HepG2 (cell line): ENCODE measurements around the gene GCLM. TPM values are rescaled to one million over a fixed set of nuclear protein-coding genes. Genes with fewer than 3 reads are reported as not detected.

ENCODE experiments used
- FOSL2 ChIP-seq: sonication (generic); formaldehyde crosslinking; IDR thresholded peaks from 2 replicates; pipeline ENCODE4 v1.4.0; 2020; ENCODE audit warnings: missing genetic modification reagents
- FOXA1 ChIP-seq, 2 experiments: fragments of 450-650 bp in 1 of 2; sonication (generic) in 1 of 2; formaldehyde crosslinking in 1 of 2; IDR thresholded peaks; 2 replicates each; pipeline versions ENCODE4 v1.4.0 to v1.6.1; 2016 to 2020; ENCODE audit warnings: missing genetic modification reagents in 1 of 2
- GABPB1 ChIP-seq: IDR thresholded peaks from 2 replicates; pipeline ENCODE4 v1.6.1; 2016; ENCODE audit warnings: mild to moderate bottlenecking, missing genetic modification reagents, moderate library complexity, missing compliant biosample characterization
- HMGA1 ChIP-seq: sonication (generic); formaldehyde crosslinking; conservative IDR thresholded peaks from 2 replicates; pipeline ENCODE4 v1.4.0; 2020; ENCODE audit warnings: missing genetic modification reagents
- MAF1 ChIP-seq: sonication (generic); formaldehyde crosslinking; IDR thresholded peaks from 2 replicates; pipeline ENCODE4 v1.5.0; 2020; ENCODE audit warnings: missing genetic modification reagents, borderline replicate concordance
- NAIF1 ChIP-seq: sonication (generic); formaldehyde crosslinking; IDR thresholded peaks from 2 replicates; pipeline ENCODE4 v1.5.0; 2020; ENCODE audit warnings: mild to moderate bottlenecking, missing genetic modification reagents, borderline replicate concordance
- PCBP1 ChIP-seq: fragments of 200-400 bp; formaldehyde crosslinking; IDR thresholded peaks from 2 replicates; pipeline ENCODE4 v1.6.1; 2017; ENCODE audit warnings: mild to moderate bottlenecking, low read depth, low read length, borderline replicate concordance
- ZBTB38 ChIP-seq: sonication (generic); formaldehyde crosslinking; IDR thresholded peaks from 2 replicates; pipeline ENCODE4 v1.5.1; 2020; ENCODE audit warnings: mild to moderate bottlenecking, missing genetic modification reagents
- ZKSCAN1 ChIP-seq: fragments of 150-350 bp; IDR thresholded peaks from 2 replicates; pipeline ENCODE4 v1.6.1; 2014; ENCODE audit warnings: low read length
- ZNF143 ChIP-seq: sonication (generic); formaldehyde crosslinking; IDR thresholded peaks from 2 replicates; pipeline ENCODE4 v1.4.0; 2020; ENCODE audit warnings: missing genetic modification reagents
- ZNF333 ChIP-seq: sonication (generic); formaldehyde crosslinking; IDR thresholded peaks from 2 replicates; pipeline ENCODE4 v1.4.0; 2020; ENCODE audit warnings: mild to moderate bottlenecking, missing genetic modification reagents, borderline replicate concordance
- polyA plus RNA-seq, 8 experiments: library from polyadenylated mRNA; depleted of rRNA in 3 of 8; stranded (reverse) in 7 of 8; unstranded in 1 of 8; fragments of >200 nt; fragmentation: Illumina TruSeq in 4 of 8; extraction: Trizol in 4 of 8; gene quantifications; 2 replicates each; pipeline versions ENCODE4 v1.2.1 to v1.2.3, GENCODE V29; 2011 to 2016; ENCODE audit warnings: low read depth in 4 of 8, missing spikeins in 1 of 8, mixed read lengths in 1 of 8; ENCODE audit not compliant: insufficient read depth in 1 of 8
- total RNA-seq, 5 experiments: library from RNA; depleted of rRNA; stranded (reverse); fragments of >200 nt; fragmentation: Illumina TruSeq; extraction: Trizol; gene quantifications; 2 replicates each; pipeline ENCODE4 v1.2.3, GENCODE V29; 2016; ENCODE audit warnings: low read depth in 1 of 5
- TF ChIP-seq, protein P1 (sequence below): sonication (generic); formaldehyde crosslinking; IDR thresholded peaks from 2 replicates; pipeline ENCODE4 v1.4.0; 2020; ENCODE audit warnings: missing genetic modification reagents
- TF ChIP-seq, protein P2 (sequence below): sonication (generic); formaldehyde crosslinking; IDR thresholded peaks from 2 replicates; pipeline ENCODE4 v1.5.0; 2020; ENCODE audit warnings: mild to moderate bottlenecking, low read depth, missing genetic modification reagents, borderline replicate concordance
- TF ChIP-seq, protein P3 (sequence below): sonication (generic); formaldehyde crosslinking; IDR thresholded peaks from 2 replicates; pipeline ENCODE4 v1.4.0; 2020; ENCODE audit warnings: low read depth, mild to moderate bottlenecking, missing genetic modification reagents
- TF ChIP-seq, protein P4 (sequence below): sonication (generic); formaldehyde crosslinking; IDR thresholded peaks from 2 replicates; pipeline ENCODE4 v1.4.0; 2020; ENCODE audit warnings: missing genetic modification reagents; ENCODE audit errors: not compliant biosample characterization
- TF ChIP-seq, protein P5 (sequence below): sonication (generic); formaldehyde crosslinking; conservative IDR thresholded peaks from 2 replicates; pipeline ENCODE4 v1.4.0; 2020; ENCODE audit warnings: missing genetic modification reagents
- TF ChIP-seq, protein P6 (sequence below): sonication (generic); formaldehyde crosslinking; IDR thresholded peaks from 2 replicates; pipeline ENCODE4 v1.8.1; 2023; ENCODE audit warnings: mild to moderate bottlenecking, inconsistent platforms, moderate library complexity, missing genetic modification reagents, borderline replicate concordance

The GCLM gene
- total and polyA plus RNA-seq, 2 of the 13 experiments (the other 11 are each of a cell fraction or from before 2014, with no cell fraction given) = 8.7 to 29.9 TPM

DNA sequence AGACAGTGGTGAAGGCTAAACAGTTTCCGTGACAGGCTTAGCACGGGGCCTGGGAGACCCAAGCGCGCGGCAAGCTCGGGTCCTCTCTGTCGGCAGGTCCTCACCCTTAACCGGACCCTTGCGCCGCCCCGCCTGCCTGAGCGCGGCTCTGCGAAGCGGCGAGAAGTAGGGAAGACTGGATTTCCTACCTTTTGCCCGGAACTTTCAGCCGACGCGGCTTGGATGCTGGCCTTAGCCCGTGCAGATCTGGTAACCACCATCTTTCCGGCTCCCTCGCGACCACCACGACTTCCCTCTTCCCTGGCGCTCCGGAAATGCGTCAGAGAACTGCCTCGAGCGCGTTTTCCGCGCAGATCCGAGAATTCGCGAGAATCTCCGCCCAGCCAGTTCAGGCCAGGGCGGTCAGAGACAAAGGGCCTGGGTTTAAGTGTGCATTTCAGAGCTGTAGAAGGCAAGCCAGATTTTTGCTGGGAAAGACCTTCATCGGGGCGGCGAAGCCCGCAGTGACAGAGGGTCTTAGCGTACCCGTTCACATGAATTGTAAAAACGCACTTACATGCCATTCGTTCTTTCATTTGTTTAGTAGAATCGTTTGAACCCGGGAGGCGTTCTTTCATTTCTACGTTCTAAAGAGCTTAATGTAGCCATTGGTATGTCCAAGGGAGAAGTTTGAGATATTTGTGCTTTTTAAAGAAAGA lies 30.2 kb downstream of the GCLM start, which contains the start of gene DNTTIP2 (continued):
- TF ChIP-seq, protein P1, sequence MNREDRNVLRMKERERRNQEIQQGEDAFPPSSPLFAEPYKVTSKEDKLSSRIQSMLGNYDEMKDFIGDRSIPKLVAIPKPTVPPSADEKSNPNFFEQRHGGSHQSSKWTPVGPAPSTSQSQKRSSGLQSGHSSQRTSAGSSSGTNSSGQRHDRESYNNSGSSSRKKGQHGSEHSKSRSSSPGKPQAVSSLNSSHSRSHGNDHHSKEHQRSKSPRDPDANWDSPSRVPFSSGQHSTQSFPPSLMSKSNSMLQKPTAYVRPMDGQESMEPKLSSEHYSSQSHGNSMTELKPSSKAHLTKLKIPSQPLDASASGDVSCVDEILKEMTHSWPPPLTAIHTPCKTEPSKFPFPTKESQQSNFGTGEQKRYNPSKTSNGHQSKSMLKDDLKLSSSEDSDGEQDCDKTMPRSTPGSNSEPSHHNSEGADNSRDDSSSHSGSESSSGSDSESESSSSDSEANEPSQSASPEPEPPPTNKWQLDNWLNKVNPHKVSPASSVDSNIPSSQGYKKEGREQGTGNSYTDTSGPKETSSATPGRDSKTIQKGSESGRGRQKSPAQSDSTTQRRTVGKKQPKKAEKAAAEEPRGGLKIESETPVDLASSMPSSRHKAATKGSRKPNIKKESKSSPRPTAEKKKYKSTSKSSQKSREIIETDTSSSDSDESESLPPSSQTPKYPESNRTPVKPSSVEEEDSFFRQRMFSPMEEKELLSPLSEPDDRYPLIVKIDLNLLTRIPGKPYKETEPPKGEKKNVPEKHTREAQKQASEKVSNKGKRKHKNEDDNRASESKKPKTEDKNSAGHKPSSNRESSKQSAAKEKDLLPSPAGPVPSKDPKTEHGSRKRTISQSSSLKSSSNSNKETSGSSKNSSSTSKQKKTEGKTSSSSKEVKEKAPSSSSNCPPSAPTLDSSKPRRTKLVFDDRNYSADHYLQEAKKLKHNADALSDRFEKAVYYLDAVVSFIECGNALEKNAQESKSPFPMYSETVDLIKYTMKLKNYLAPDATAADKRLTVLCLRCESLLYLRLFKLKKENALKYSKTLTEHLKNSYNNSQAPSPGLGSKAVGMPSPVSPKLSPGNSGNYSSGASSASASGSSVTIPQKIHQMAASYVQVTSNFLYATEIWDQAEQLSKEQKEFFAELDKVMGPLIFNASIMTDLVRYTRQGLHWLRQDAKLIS (CRISPR knock-in tag) = no peak
- TF ChIP-seq FOXA1 (IDR thresholded peaks at IDR 0.05) (no peak), FOXA1 (CRISPR knock-in tag; IDR thresholded peaks at IDR 0.05) (no peak), HMGA1 (no peak), ZNF143 (0 out of 2 replicates have a peak, but pooled peaks have one; percentile 12), ZNF333 (CRISPR knock-in tag) (no peak), PCBP1 (no peak), ZKSCAN1 (no peak), GABPB1 (CRISPR knock-in tag) (peak; percentile 99), NAIF1 (peak; percentile 23; the same call in 1 of the 2 replicates), FOSL2 (CRISPR knock-in tag) (peak; percentile 51; the same call in 1 of the 2 replicates), MAF1 (CRISPR knock-in tag) (no peak), ZBTB38 (CRISPR knock-in tag) (peak; percentile 66; the same call in 1 of the 2 replicates)
- TF ChIP-seq, protein P2, sequence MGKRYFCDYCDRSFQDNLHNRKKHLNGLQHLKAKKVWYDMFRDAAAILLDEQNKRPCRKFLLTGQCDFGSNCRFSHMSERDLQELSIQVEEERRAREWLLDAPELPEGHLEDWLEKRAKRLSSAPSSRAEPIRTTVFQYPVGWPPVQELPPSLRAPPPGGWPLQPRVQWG (CRISPR knock-in tag) = no peak
- TF ChIP-seq, protein P3, sequence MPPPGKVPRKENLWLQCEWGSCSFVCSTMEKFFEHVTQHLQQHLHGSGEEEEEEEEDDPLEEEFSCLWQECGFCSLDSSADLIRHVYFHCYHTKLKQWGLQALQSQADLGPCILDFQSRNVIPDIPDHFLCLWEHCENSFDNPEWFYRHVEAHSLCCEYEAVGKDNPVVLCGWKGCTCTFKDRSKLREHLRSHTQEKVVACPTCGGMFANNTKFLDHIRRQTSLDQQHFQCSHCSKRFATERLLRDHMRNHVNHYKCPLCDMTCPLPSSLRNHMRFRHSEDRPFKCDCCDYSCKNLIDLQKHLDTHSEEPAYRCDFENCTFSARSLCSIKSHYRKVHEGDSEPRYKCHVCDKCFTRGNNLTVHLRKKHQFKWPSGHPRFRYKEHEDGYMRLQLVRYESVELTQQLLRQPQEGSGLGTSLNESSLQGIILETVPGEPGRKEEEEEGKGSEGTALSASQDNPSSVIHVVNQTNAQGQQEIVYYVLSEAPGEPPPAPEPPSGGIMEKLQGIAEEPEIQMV = peak; percentile 77
- TF ChIP-seq, protein P4, sequence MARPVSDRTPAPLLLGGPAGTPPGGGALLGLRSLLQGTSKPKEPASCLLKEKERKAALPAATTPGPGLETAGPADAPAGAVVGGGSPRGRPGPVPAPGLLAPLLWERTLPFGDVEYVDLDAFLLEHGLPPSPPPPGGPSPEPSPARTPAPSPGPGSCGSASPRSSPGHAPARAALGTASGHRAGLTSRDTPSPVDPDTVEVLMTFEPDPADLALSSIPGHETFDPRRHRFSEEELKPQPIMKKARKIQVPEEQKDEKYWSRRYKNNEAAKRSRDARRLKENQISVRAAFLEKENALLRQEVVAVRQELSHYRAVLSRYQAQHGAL (CRISPR knock-in tag) = peak; percentile 81
- TF ChIP-seq, protein P5, sequence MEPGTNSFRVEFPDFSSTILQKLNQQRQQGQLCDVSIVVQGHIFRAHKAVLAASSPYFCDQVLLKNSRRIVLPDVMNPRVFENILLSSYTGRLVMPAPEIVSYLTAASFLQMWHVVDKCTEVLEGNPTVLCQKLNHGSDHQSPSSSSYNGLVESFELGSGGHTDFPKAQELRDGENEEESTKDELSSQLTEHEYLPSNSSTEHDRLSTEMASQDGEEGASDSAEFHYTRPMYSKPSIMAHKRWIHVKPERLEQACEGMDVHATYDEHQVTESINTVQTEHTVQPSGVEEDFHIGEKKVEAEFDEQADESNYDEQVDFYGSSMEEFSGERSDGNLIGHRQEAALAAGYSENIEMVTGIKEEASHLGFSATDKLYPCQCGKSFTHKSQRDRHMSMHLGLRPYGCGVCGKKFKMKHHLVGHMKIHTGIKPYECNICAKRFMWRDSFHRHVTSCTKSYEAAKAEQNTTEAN (CRISPR knock-in tag) = peak; percentile 76
- TF ChIP-seq, protein P6, sequence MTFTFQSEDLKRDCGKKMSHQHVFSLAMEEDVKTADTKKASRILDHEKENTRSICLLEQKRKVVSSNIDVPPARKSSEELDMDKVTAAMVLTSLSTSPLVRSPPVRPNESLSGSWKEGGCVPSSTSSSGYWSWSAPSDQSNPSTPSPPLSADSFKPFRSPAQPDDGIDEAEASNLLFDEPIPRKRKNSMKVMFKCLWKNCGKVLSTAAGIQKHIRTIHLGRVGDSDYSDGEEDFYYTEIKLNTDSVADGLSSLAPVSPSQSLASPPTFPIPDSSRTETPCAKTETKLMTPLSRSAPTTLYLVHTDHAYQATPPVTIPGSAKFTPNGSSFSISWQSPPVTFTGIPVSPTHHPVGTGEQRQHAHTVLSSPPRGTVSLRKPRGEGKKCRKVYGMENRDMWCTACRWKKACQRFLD (CRISPR knock-in tag) = peak; percentile 65; the same call in 1 of the 2 replicates
